ENCODE measurements around the gene GDF7. TPM values are rescaled to one million over a fixed set of nuclear protein-coding genes. Genes with fewer than 3 reads are reported as not detected.

GDF7 gene
- total RNA-seq, 4 donors from 2014 or later = 1.9 to 3.1 (median 2.4) TPM

GRCh38 chr2:20635675-20636584, 31.0 kb upstream of the GDF7 start:
- TF ChIP-seq, protein P1, sequence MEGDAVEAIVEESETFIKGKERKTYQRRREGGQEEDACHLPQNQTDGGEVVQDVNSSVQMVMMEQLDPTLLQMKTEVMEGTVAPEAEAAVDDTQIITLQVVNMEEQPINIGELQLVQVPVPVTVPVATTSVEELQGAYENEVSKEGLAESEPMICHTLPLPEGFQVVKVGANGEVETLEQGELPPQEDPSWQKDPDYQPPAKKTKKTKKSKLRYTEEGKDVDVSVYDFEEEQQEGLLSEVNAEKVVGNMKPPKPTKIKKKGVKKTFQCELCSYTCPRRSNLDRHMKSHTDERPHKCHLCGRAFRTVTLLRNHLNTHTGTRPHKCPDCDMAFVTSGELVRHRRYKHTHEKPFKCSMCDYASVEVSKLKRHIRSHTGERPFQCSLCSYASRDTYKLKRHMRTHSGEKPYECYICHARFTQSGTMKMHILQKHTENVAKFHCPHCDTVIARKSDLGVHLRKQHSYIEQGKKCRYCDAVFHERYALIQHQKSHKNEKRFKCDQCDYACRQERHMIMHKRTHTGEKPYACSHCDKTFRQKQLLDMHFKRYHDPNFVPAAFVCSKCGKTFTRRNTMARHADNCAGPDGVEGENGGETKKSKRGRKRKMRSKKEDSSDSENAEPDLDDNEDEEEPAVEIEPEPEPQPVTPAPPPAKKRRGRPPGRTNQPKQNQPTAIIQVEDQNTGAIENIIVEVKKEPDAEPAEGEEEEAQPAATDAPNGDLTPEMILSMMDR (IDR thresholded peaks at IDR 0.05) = peak; percentile 90 to 94
- TF ChIP-seq POLR2AphosphoS5 (IDR thresholded peaks at IDR 0.05) (peak in 1 of 3 donors; percentile 85), EP300 (IDR thresholded peaks at IDR 0.05) (no peak)
- Histone ChIP-seq H3K36me3 (peaks cover 40% of the 10 kb centered on the region), H3K27ac (peak overlapping the region; percentile 64), H3K27me3 (no peaks in the 10 kb centered on the region), H3K9me3 (no peaks in the 10 kb centered on the region), H3K4me1 (peaks cover 44% of the 10 kb centered on the region), H3K4me3 (no peak overlapping the region)
- WGBS = 47% methylated on average over 32 of the region's 32 CpGs
- peak; percentile 91 to 96 for DNase-seq (ENCODE audit: low spot score in 2 of 2)

DNA sequence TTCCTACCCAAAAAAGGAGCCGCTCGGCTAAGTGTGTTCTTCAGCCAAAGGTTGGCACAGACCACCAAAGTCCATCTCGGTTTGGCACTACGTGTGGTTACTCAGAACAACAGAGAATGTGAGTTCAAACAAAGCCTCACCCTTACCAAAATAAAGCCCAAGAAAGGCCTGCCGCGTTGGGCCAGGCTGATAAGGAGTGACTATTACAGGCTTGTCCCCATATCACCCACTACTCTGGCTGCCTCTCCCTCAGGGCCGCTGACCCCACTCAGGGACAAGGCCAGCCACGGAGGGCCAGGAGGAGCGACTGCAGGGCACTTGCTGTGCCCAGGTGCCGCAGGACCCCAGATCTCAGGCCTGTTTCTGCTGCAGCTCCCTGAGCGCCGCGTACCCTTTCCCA, 29.8 kb upstream of the GDF7 start:
- no peak overlapping the region for H3K4me3 ChIP-seq
- H3K9me3 ChIP-seq = no peaks in the 10 kb centered on the region
- TF ChIP-seq POLR2A (IDR thresholded peaks at IDR 0.05) (no peak), EP300 (IDR thresholded peaks at IDR 0.05) (peak; percentile 33)
- H3K36me3 ChIP-seq = peaks cover 49% of the 10 kb centered on the region
- H3K27ac ChIP-seq = peak overlapping the region; percentile 56
- peaks cover 53% of the 10 kb centered on the region for H3K4me1 ChIP-seq
- WGBS = 54% methylated on average over 12 of the region's 13 CpGs
- H3K27me3 ChIP-seq = no peaks in the 10 kb centered on the region
- no peak for DNase-seq (ENCODE audit: low spot score in 2 of 2)

- H3K27me3 ChIP-seq = no peaks in the 10 kb centered on the region
- peaks cover 51% of the 10 kb centered on the region for H3K36me3 ChIP-seq
- no peak overlapping the region for H3K4me3 ChIP-seq
- H3K27ac ChIP-seq = no peak overlapping the region
- H3K9me3 ChIP-seq = no peaks in the 10 kb centered on the region
- TF ChIP-seq, protein P1 (IDR thresholded peaks at IDR 0.05) = no peak
- no peak for TF ChIP-seq EP300 (IDR thresholded peaks at IDR 0.05)
- no peak for TF ChIP-seq POLR2AphosphoS5 (IDR thresholded peaks at IDR 0.05)
- TF ChIP-seq POLR2A (IDR thresholded peaks at IDR 0.05) = no peak
- H3K4me1 ChIP-seq = peaks cover 54% of the 10 kb centered on the region
- WGBS = 88% methylated on average over 5 of the region's 13 CpGs
- no peak for DNase-seq (ENCODE audit: low spot score in 2 of 2)
Observed at GRCh38 chr2:20638014-20638413, 28.9 kb upstream of the GDF7 start.

DNA sequence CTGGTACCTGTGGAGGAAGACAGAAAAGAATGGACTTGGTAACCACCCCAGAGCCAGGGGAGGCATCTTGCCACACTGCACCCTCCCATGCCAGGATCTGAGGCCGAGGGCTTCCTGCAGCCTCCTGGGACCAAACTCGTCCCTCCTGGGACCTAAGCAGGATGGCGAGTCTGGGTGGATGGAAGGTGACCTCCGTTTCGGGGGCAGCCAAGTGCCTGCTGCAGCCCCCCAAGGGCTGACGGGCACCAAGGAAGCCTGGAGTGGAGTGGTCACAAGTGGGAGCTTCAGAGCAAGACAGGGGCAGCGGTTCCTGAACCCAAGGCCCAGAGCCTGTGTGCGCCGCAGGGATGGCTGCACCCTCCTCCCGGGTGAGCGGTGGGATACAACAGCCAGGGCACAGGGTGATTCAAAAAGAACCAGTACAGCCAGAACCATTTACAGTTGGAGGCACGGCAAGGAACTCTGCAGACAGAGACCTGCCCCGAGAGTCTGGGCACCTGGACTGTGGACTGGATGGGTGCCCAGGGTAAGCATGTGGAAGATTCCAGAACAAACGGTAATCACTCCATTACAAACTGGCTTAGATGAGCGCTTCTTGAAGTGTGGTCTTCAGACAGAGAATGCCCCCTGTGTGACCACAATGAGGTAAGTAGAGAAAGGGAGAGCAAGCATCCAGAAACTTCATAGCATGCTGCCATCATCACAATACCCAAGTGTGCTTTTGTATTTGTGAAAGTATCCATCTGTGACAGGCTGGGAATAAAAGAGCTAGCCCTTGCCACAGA, 28.1 kb upstream of the GDF7 start:
- Histone ChIP-seq H3K9me3 (no peaks in the 10 kb centered on the region), H3K27me3 (no peaks in the 10 kb centered on the region), H3K36me3 (peaks cover 58% of the 10 kb centered on the region), H3K4me3 (no peak overlapping the region), H3K27ac (no peak overlapping the region), H3K4me1 (peaks cover 46% of the 10 kb centered on the region)
- DNase-seq (ENCODE audit: low spot score in 2 of 2) = no peak
- TF ChIP-seq POLR2AphosphoS5 (IDR thresholded peaks at IDR 0.05) = no peak
- TF ChIP-seq, protein P1 (IDR thresholded peaks at IDR 0.05) = no peak
- TF ChIP-seq POLR2A (IDR thresholded peaks at IDR 0.05) = no peak
- no peak for TF ChIP-seq EP300 (IDR thresholded peaks at IDR 0.05)
- WGBS = 84% methylated on average over 6 of the region's 15 CpGs

DNA sequence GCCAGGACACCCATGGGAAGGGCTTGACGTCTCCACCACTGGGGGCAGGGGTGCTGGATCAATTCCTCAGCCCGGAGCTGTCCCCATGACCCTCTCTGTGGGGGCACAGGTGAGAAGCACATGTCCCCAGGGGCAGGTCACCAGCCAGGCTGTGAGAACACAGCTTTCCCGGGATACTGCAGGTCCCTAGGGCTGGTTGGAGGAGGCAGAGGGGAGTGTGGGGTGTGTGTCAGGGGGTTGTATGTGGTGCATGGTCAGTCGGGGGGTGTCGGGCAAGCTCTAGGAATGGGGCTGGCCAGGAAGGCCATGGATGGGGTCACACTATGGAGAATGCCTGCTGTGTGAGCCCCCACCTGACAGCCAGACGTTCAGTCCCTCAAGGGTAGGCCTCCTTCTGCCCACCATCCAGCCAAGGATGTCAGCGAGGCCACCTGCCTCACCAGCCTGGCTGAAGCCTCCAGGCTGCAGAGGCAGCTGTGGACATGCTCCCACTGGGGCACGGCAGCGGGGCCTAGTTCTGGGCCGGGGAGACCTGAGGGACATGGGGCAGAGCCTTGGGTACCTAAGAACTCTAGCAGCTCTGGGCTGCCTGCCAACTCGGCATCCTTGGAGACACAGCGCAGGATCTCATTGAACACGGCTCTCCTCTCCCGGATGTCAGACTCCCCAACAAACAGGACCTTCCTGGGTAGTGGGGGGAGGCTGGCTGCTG, 26.4 kb upstream of the GDF7 start:
- no peak for DNase-seq (ENCODE audit: low spot score in 2 of 2)
- TF ChIP-seq EP300 (IDR thresholded peaks at IDR 0.05) = no peak
- 81% methylated on average over 3 of the region's 14 CpGs for WGBS
- H3K27ac ChIP-seq = no peak overlapping the region
- H3K27me3 ChIP-seq = no peaks in the 10 kb centered on the region
- H3K4me3 ChIP-seq = no peak overlapping the region
- no peaks in the 10 kb centered on the region for H3K9me3 ChIP-seq
- peaks cover 29% of the 10 kb centered on the region for H3K4me1 ChIP-seq
- H3K36me3 ChIP-seq = peaks cover 75% of the 10 kb centered on the region
